Activated naive CD8-positive, alpha-beta T cell treated with anti-CD3 and anti-CD28 coated beads, Interleukin-2, amount 10 ng/mL, durations not matched to agents 7 days and 5 days (primary cell): ENCODE results near the gene HTR3D. TPM values are rescaled to one million over a fixed set of nuclear protein-coding genes. Genes with fewer than 3 reads are reported as not detected.
"Not testable (repeated sequence)": the region's sequence is repeated elsewhere in the genome, so short reads cannot be mapped to it uniquely, and the experiment has no call there.

Source experiments
- ATAC-seq: fragments of 150-1000 bp; cut with Tn5 transposase; one replicate; pipeline ENCODE4 v1.10.0; 2021; ENCODE audit warnings: low read depth, moderate library complexity
- POLR2A ChIA-PET: fragments of 350-600 bp; sonication (Branson Sonifier 250); formaldehyde crosslinking; loops from one replicate; lab custom pipeline; 2021; ENCODE audit warnings: antibody characterized with exemption; lab: Charles Lee
- DNase-seq: peaks from one replicate; pipeline ENCODE4 v3.0.0; 2021
- H3K27ac Mint-ChIP-seq: one replicate; pipeline ENCODE4 v1.8.0; 2022; ENCODE audit warnings: mild to moderate bottlenecking, mixed read lengths
- H3K27me3 Mint-ChIP-seq: one replicate; pipeline ENCODE4 v1.8.0; 2022; ENCODE audit warnings: mild to moderate bottlenecking, moderate library complexity, mixed read lengths
- H3K36me3 Mint-ChIP-seq: one replicate; pipeline ENCODE4 v1.8.0; 2021; ENCODE audit warnings: mild to moderate bottlenecking, mixed read lengths
- H3K4me1 Mint-ChIP-seq: one replicate; pipeline ENCODE4 v1.8.0; 2021; ENCODE audit warnings: mixed read lengths
- H3K4me3 Mint-ChIP-seq: one replicate; pipeline ENCODE4 v1.8.0; 2022; ENCODE audit warnings: mild to moderate bottlenecking, moderate library complexity, mixed read lengths
- H3K9me3 Mint-ChIP-seq: one replicate; pipeline ENCODE4 v1.8.0; 2021; ENCODE audit warnings: mixed read lengths
- total RNA-seq, 2 experiments: library from RNA; stranded (reverse); gene quantifications; one replicate each; pipeline ENCODE4 v1.2.3, GENCODE V29; 2021

The HTR3D gene
- total RNA-seq, 2 experiments from 2014 or later = not detected

DNA sequence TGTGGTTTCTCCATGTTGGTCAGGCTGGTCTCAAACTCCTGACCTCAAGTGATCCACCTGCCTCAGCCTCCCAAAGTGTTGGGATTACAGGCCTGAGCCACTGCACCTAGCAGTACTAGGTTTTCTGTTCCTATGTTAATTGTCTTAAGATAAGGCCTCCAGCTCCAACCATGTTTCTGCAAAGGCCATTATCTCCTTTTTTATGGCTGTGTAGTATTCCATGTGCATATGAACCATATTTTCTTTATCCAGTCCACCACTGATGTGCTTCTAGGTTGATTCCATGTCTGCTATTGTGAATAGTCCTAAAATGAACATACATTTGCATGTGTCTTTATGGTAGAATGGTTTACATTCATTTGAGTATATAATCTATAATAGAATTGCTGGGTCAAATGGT lies 31.1 kb downstream of the HTR3D start:
- POLR2A ChIA-PET = no interaction called here
- DNase-seq (no peak), ATAC-seq (no peak)
- Mint-ChIP-seq H3K36me3 (no peaks in the 10 kb centered on the region), H3K4me3 (no peak overlapping the region), H3K4me1 (no peaks in the 10 kb centered on the region), H3K27ac (no peak overlapping the region), H3K27me3 (peaks cover 5% of the 10 kb centered on the region), H3K9me3 (no peaks in the 10 kb centered on the region)

DNA sequence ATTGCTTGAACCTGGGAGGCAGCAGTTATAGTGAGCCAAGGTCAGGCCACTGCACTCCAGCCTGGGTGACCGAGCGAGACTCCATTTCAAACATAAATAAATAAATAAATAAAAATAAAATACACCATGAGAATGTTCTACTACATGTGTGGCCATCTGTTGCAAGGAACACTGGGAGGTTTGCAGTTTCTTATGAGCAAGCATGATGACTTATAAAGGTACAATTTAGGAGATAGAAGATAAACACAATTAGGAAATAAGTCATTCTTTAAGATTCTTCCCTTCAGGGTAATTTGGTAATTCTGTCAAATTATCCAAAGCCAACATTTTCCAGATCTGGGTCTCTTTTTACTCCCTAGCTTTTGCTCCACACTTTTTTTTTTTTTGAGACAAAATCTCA lies 34.7 kb downstream of the HTR3D start:
- H3K27ac Mint-ChIP-seq = no peak overlapping the region
- ATAC-seq = no peak

DNA sequence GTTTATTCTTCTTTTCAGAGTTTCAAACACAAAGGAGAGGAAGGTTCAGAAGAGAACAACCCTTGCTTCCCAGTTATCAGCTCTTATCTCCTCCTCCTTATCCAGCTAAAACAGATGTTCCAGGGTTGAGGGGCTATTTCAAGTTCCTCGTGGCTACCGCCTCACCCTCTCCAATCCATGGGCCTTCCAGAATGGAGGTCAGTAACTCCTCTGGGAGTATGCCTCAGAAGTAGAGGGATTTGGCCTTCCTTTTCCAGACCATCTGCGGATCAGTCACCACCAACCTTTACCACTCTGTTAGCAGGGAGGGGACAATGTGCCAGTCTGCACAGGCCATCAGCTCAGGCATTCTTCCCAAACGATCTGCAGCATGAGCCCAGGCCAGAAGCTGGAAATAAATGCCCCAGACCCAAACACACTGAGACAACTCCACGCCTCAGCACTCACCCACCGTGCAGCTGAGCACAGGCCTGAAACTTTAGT lies 36.1 kb downstream of the HTR3D start:
- ATAC-seq (no peak), DNase-seq (no peak)
- no peaks in the 10 kb centered on the region for H3K36me3 Mint-ChIP-seq
- H3K27ac Mint-ChIP-seq = no peak overlapping the region
- no peak overlapping the region for H3K4me3 Mint-ChIP-seq
- H3K27me3 Mint-ChIP-seq = peaks cover 10% of the 10 kb centered on the region
- H3K9me3 Mint-ChIP-seq = peaks cover 5% of the 10 kb centered on the region
- POLR2A ChIA-PET = no interaction called here
- H3K4me1 Mint-ChIP-seq = no peaks in the 10 kb centered on the region

More for the DNA sequence above, 34.7 kb downstream of the HTR3D start:
- no peaks in the 10 kb centered on the region for H3K4me1 Mint-ChIP-seq
- H3K9me3 Mint-ChIP-seq = peaks cover 5% of the 10 kb centered on the region
- peaks cover 10% of the 10 kb centered on the region for H3K27me3 Mint-ChIP-seq
- POLR2A ChIA-PET = no interaction called here
- no peaks in the 10 kb centered on the region for H3K36me3 Mint-ChIP-seq
- DNase-seq = no peak
- no peak overlapping the region for H3K4me3 Mint-ChIP-seq

DNA sequence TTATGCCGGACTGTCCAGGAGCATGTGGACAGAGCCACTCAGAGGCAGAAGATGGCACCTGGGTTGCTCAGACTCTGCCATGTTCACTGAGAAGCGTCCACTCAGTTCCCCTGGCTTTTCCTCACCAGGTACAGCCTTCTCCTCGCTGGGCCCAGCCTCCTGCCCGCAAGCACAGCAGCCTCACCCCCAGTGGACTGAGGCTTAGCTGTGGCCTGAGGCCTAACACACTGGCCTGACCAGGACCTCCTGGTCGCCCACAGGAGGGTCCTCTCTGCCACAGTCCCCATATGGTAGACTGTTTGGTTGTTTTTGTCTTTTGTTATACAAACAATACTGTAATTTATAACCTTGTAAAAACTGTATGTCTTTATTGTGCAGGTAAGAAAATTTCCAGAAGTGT lies 36.8 kb downstream of the HTR3D start:
- Mint-ChIP-seq H3K36me3 (no peaks in the 10 kb centered on the region), H3K9me3 (peaks cover 5% of the 10 kb centered on the region), H3K4me1 (no peaks in the 10 kb centered on the region), H3K4me3 (no peak overlapping the region), H3K27me3 (peaks cover 14% of the 10 kb centered on the region), H3K27ac (no peak overlapping the region)
- DNase-seq = no peak
- no peak for ATAC-seq
- POLR2A ChIA-PET = no interaction called here

DNA sequence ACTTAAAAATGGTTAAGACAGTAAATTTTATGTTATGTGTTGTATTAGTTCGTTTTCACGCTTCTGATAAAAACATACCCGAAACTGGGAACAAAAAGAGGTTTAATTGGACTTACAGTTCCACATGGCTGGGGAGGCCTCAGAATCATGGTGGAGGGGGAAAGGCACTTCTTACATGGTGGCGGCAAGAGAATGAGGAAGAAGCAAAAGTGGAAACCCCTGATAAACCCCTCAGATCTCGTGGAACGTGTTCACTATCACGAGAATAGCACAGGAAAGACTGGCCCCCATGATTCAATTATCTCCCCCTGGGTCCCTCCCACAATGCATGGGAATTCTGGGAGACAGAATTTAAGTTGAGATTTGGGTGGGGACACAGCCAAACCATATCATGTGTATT lies 39.6 kb downstream of the HTR3D start:
- H3K4me1 Mint-ChIP-seq, ATAC-seq, POLR2A ChIA-PET, H3K27ac Mint-ChIP-seq, H3K4me3 Mint-ChIP-seq, H3K9me3 Mint-ChIP-seq, DNase-seq, H3K36me3 Mint-ChIP-seq: not testable (repeated sequence)
- H3K27me3 Mint-ChIP-seq = peaks cover 18% of the 10 kb centered on the region

DNA sequence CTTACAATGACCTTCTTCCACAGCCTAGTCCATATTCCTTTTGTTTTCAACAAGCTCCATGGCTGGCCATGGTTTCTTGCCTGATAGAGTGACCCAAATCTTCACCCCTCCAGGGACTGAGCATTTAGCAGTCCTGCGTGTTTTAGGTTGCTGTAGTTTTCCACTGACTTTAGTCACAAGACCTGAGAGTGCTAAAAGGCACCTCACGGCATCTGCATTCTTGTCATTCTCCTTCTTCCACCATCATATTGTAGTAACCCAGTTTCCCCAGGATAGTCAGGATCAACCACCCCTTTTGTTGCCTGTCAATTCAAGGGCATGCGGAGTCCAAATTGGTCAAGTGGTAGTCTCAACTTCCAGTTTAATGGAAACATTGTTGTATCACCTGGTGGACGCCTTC lies 42.1 kb downstream of the HTR3D start:
- no peak for ATAC-seq
- DNase-seq = no peak
- Mint-ChIP-seq H3K27me3 (peaks cover 19% of the 10 kb centered on the region), H3K4me1 (no peaks in the 10 kb centered on the region), H3K36me3 (no peaks in the 10 kb centered on the region), H3K9me3 (peaks cover 8% of the 10 kb centered on the region), H3K27ac (no peak overlapping the region), H3K4me3 (no peak overlapping the region)
- POLR2A ChIA-PET = no interaction called here

DNA sequence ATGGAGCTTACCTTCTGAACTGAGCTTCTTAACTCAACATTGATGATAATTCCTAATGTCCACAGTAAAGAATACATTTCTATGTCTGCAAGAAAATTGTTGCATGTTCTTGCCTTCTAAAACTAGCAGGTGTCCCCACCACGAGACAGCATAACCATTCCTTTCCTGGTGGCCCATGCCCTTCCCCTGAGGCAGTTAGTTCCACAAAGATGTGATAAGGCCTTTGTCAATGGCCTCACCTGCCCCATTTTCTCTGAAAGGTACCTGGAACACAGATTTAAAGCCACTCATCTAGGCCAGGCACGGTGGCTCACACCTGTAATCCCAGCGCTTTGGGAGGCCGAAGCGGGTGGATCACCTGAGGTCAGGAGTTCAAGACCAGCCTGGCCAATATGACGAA lies 44.4 kb downstream of the HTR3D start:
- POLR2A ChIA-PET = no interaction called here
- Mint-ChIP-seq H3K4me3 (no peak overlapping the region), H3K4me1 (no peaks in the 10 kb centered on the region), H3K9me3 (peaks cover 5% of the 10 kb centered on the region), H3K36me3 (no peaks in the 10 kb centered on the region), H3K27ac (no peak overlapping the region), H3K27me3 (peaks cover 15% of the 10 kb centered on the region)
- ATAC-seq (no peak), DNase-seq (no peak)

DNA sequence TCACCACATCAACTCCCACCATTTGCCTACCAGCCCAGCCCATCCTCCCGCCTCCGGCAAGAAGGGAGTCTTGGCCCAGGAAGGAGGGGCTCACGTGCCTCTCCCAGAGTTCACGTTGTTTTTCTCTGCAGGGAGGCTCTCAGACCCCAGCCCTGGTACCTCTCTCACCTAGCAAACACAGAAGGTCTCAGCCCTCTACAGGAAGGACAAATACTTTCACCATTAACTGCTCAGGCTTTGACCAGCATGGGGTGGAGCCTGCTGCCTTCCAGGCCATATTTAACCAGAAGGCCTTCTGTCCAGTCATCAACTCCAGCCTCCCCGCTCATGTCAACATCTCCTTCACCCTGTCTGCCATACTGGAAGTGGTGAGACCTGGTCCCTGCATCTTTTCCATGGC lies 46.3 kb downstream of the HTR3D start:
- Mint-ChIP-seq H3K9me3 (peaks cover 2% of the 10 kb centered on the region), H3K4me1 (no peaks in the 10 kb centered on the region), H3K36me3 (no peaks in the 10 kb centered on the region), H3K4me3 (no peak overlapping the region), H3K27ac (no peak overlapping the region), H3K27me3 (peaks cover 14% of the 10 kb centered on the region)
- no peak for DNase-seq
- ATAC-seq = no peak
- POLR2A ChIA-PET = no interaction called here

DNA sequence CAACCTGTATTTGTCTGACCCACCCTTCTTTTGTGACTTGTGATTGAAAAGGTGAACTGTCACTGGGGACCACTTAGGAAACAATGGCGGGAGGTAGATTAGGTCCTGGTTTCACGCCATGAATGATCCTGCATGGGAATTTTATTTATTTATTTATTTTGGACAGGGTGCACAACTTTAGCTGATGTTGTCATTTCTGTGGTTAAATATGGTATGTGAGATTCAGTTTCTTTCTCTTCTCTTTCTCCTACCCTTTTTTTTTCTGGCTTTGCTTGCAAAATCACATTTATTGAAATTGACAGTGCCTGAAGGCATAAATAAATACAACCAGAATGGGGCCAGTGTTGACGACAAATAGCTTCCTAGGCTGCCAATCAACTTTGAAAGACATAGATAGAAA lies 47.3 kb downstream of the HTR3D start:
- no peak overlapping the region for H3K27ac Mint-ChIP-seq
- H3K36me3 Mint-ChIP-seq = no peaks in the 10 kb centered on the region
- DNase-seq (no peak), ATAC-seq (no peak)
- H3K27me3 Mint-ChIP-seq = peaks cover 11% of the 10 kb centered on the region
- H3K4me1 Mint-ChIP-seq = no peaks in the 10 kb centered on the region
- POLR2A ChIA-PET = no interaction called here
- peaks cover 2% of the 10 kb centered on the region for H3K9me3 Mint-ChIP-seq
- no peak overlapping the region for H3K4me3 Mint-ChIP-seq

DNA sequence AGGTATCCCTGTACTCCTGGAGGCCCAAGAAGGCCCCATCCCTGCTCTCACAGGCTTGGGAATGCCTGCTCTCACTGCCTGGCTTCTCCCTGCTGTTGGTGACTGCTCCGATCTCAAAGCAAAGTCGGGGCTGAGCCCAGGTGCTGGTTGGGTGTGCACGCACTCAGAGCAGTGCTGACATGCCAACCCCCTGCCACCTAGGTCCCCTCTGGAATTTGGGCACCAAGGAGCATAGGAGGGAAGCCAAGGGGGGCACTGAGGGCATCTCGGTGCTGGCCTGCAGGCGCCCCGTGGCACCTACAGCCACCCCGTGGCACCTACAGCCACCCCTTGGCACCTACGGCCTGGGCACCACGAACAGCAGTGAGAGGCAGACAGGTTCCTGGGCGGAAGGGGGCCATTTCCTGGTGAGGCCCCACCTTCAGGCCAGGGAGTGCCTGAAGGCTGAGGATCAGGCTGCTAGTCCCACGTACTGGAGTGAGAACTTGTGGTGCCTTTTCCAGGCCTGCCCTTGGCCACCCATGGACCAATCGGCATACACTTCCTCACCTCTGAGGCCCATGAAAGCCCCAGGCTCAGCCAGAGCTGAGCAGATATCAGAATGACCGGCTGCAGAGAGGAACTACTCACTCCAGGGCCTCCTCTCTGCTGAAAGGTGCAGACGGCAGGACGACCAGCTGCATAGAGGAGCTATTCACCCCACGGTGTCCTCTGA lies 49.7 kb downstream of the HTR3D start:
- Mint-ChIP-seq H3K27ac (no peak overlapping the region), H3K4me3 (no peak overlapping the region), H3K36me3 (peaks cover 4% of the 10 kb centered on the region), H3K4me1 (peaks cover 7% of the 10 kb centered on the region), H3K27me3 (peaks cover 6% of the 10 kb centered on the region), H3K9me3 (peaks cover 13% of the 10 kb centered on the region)
- DNase-seq (no peak), ATAC-seq (no peak)
- POLR2A ChIA-PET = no interaction called here

DNA sequence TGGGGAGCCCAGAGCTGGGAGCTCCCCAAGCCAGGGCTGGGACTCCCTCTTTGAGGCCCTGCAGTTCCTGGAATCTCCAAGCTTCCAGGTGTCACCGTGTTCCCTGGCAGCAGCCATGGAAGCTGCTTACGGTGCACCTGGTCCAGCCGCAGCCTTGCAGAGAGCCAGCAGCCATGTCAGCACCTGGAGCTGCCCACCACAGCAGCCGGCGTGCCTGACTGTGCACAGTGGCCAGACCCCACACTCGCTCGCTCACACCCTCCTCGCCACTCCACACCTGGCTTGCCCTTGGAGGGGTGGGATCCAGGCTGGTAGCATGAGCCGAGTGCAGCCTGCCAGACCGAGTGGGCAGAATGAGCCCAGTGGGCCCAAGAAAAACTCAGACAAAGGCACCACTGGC lies 50.5 kb downstream of the HTR3D start:
- POLR2A ChIA-PET = no interaction called here
- no peak overlapping the region for H3K4me3 Mint-ChIP-seq
- H3K9me3 Mint-ChIP-seq = peaks cover 14% of the 10 kb centered on the region

DNA sequence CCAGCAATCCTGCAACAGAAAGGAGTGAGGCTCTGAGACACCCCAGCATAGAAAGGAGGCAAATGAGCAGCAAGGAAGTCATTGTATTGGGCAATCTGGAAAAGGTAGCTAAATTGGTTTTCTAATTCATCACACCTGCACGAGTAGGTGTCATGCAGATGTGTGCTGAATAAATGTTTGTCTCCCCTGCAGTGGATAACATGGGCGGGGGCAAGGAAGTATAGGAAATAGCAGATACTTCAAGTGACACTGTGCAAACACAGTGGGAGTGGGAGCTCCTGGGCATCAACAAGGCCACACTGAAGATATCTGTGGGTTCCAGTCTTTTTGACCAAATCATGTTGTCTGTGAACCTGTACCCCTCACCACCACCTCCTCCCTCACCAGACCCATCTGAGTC lies 50.9 kb downstream of the HTR3D start:
- DNase-seq (no peak), ATAC-seq (no peak)
- Mint-ChIP-seq H3K36me3 (peaks cover 6% of the 10 kb centered on the region), H3K4me1 (peaks cover 7% of the 10 kb centered on the region), H3K27me3 (peaks cover 8% of the 10 kb centered on the region), H3K9me3 (peaks cover 13% of the 10 kb centered on the region), H3K27ac (no peak overlapping the region), H3K4me3 (no peak overlapping the region)
- POLR2A ChIA-PET = no interaction called here

More for the DNA sequence above, 50.5 kb downstream of the HTR3D start:
- peaks cover 7% of the 10 kb centered on the region for H3K4me1 Mint-ChIP-seq
- ATAC-seq (no peak), DNase-seq (no peak)
- peaks cover 8% of the 10 kb centered on the region for H3K27me3 Mint-ChIP-seq
- H3K36me3 Mint-ChIP-seq = peaks cover 4% of the 10 kb centered on the region
- no peak overlapping the region for H3K27ac Mint-ChIP-seq

DNA sequence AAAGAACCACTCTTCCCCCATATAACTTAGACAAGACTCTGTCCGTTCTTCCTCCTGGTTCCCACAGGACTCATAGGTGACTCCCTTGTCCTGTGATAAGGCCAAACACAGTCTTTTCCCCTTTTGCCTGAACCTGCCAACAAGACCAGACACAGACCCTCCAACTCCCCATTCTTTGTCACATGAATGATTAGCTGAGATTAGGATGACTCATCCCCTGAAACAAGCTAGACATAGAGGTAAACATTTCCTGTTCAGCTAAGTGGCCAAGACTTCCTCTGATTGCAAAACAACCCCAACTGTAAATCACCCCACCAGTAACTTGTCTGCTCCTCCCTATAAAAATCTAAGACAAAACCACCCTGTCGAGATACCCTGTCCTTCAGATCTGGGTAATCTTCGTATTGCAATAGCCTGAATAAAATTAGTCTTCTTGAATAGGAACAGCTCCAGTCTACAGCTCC lies 53.9 kb downstream of the HTR3D start:
- Mint-ChIP-seq H3K4me3 (no peak overlapping the region), H3K27ac (peak overlapping the region; percentile 56), H3K27me3 (peaks cover 3% of the 10 kb centered on the region), H3K4me1 (peaks cover 7% of the 10 kb centered on the region), H3K9me3 (peaks cover 15% of the 10 kb centered on the region), H3K36me3 (peaks cover 6% of the 10 kb centered on the region)
- POLR2A ChIA-PET = no interaction called here
- ATAC-seq = peak; percentile 50
- no peak for DNase-seq
